GM21619 (cell line): ENCODE results near the gene KRTAP21-3.

Experiments
- ATAC-seq: cut with Tn5 transposase; IDR thresholded peaks from one replicate; pipeline ENCODE4 v1.9.1; 2021; ENCODE audit not compliant: unreplicated experiment

Gene KRTAP21-3

GRCh38 chr21:30668776-30669175 lies 49.8 kb downstream of the KRTAP21-3 start:
- no peak for ATAC-seq
